ENCODE data around the gene GALNT15. TPM values are rescaled to one million over a fixed set of nuclear protein-coding genes. Genes with fewer than 3 reads are reported as not detected.

Gene GALNT15
- total RNA-seq, 1 donor from 2014 or later = 0.39 TPM

GRCh38 chr3:16132928-16133327 is 41.6 kb upstream of the GALNT15 start:
- Mint-ChIP-seq H3K4me3 (ENCODE audit: unreplicated experiment) (peak overlapping the region; percentile 17), H3K27me3 (ENCODE audit: unreplicated experiment) (no peaks in the 10 kb centered on the region), H3K36me3 (ENCODE audit: unreplicated experiment) (peaks cover 7% of the 10 kb centered on the region), H3K4me1 (ENCODE audit: low read depth, unreplicated experiment) (peaks cover 23% of the 10 kb centered on the region), H3K9me3 (ENCODE audit: unreplicated experiment) (peaks cover 10% of the 10 kb centered on the region), H3K27ac (ENCODE audit: unreplicated experiment) (peak overlapping the region; percentile 85)
- TF ChIP-seq CTCF (IDR thresholded peaks at IDR 0.05; ENCODE audit: partially characterized antibody, unreplicated experiment) = no peak
- no peak for DNase-seq

- Mint-ChIP-seq H3K27ac (ENCODE audit: unreplicated experiment) (no peak overlapping the region), H3K36me3 (ENCODE audit: unreplicated experiment) (peaks cover 7% of the 10 kb centered on the region), H3K4me3 (ENCODE audit: unreplicated experiment) (no peak overlapping the region), H3K4me1 (ENCODE audit: low read depth, unreplicated experiment) (peaks cover 23% of the 10 kb centered on the region), H3K27me3 (ENCODE audit: unreplicated experiment) (no peaks in the 10 kb centered on the region), H3K9me3 (ENCODE audit: unreplicated experiment) (peaks cover 10% of the 10 kb centered on the region)
- no peak for DNase-seq
- TF ChIP-seq CTCF (IDR thresholded peaks at IDR 0.05; ENCODE audit: partially characterized antibody, unreplicated experiment) = no peak
Measured at GRCh38 chr3:16134173-16134928, 40.1 kb upstream of the GALNT15 start.

- Mint-ChIP-seq H3K4me1 (ENCODE audit: low read depth, unreplicated experiment) (peaks cover 23% of the 10 kb centered on the region), H3K4me3 (ENCODE audit: unreplicated experiment) (no peak overlapping the region), H3K27me3 (ENCODE audit: unreplicated experiment) (no peaks in the 10 kb centered on the region), H3K9me3 (ENCODE audit: unreplicated experiment) (peaks cover 10% of the 10 kb centered on the region), H3K27ac (ENCODE audit: unreplicated experiment) (no peak overlapping the region), H3K36me3 (ENCODE audit: unreplicated experiment) (peaks cover 12% of the 10 kb centered on the region)
- no peak for DNase-seq
- no peak for TF ChIP-seq CTCF (IDR thresholded peaks at IDR 0.05; ENCODE audit: partially characterized antibody, unreplicated experiment)
Measured at GRCh38 chr3:16136055-16136454, 38.4 kb upstream of the GALNT15 start.

- Mint-ChIP-seq H3K4me3 (ENCODE audit: unreplicated experiment) (no peak overlapping the region), H3K36me3 (ENCODE audit: unreplicated experiment) (peaks cover 15% of the 10 kb centered on the region), H3K9me3 (ENCODE audit: unreplicated experiment) (peaks cover 10% of the 10 kb centered on the region), H3K4me1 (ENCODE audit: low read depth, unreplicated experiment) (peaks cover 22% of the 10 kb centered on the region), H3K27me3 (ENCODE audit: unreplicated experiment) (no peaks in the 10 kb centered on the region), H3K27ac (ENCODE audit: unreplicated experiment) (no peak overlapping the region)
- no peak for TF ChIP-seq CTCF (IDR thresholded peaks at IDR 0.05; ENCODE audit: partially characterized antibody, unreplicated experiment)
- DNase-seq = no peak
Measured at GRCh38 chr3:16137044-16137443, 37.4 kb upstream of the GALNT15 start.

GRCh38 chr3:16137977-16138376 is 36.5 kb upstream of the GALNT15 start:
- Mint-ChIP-seq H3K4me1 (ENCODE audit: low read depth, unreplicated experiment) (peaks cover 13% of the 10 kb centered on the region), H3K27ac (ENCODE audit: unreplicated experiment) (no peak overlapping the region), H3K9me3 (ENCODE audit: unreplicated experiment) (peaks cover 7% of the 10 kb centered on the region), H3K36me3 (ENCODE audit: unreplicated experiment) (peaks cover 18% of the 10 kb centered on the region), H3K27me3 (ENCODE audit: unreplicated experiment) (no peaks in the 10 kb centered on the region), H3K4me3 (ENCODE audit: unreplicated experiment) (no peak overlapping the region)
- no peak for DNase-seq
- TF ChIP-seq CTCF (IDR thresholded peaks at IDR 0.05; ENCODE audit: partially characterized antibody, unreplicated experiment) = no peak

All from glutamatergic neuron (in vitro differentiated cells).